Gastrocnemius medialis (tissue), 4 donors: Measurements from ENCODE around the gene MCM3AP.

Source experiments
- POLR2A ChIP-seq, 2 donors: fragments of 450-650 bp; IDR thresholded peaks; one replicate each; pipeline ENCODE4 v1.6.1; 2017; ENCODE audit warnings: antibody characterized with exemption in 2 of 2, mild to moderate bottlenecking in 2 of 2, moderate library complexity in 2 of 2
- TF ChIP-seq, protein P1 (sequence below), 5 experiments: fragments of 450-650 bp in 3 of 5; fragments of 200-600 bp in 2 of 5; sonication (generic) in 2 of 5; IDR thresholded peaks in 4 of 5; conservative IDR thresholded peaks in 1 of 5; 1 replicate in 4 of 5; 2 replicates in 1 of 5; pipeline ENCODE4 v1.5.1; 2016 to 2019; ENCODE audit warnings: antibody characterized with exemption in 5 of 5, mild to moderate bottlenecking in 3 of 5, moderate library complexity in 3 of 5

DNA sequence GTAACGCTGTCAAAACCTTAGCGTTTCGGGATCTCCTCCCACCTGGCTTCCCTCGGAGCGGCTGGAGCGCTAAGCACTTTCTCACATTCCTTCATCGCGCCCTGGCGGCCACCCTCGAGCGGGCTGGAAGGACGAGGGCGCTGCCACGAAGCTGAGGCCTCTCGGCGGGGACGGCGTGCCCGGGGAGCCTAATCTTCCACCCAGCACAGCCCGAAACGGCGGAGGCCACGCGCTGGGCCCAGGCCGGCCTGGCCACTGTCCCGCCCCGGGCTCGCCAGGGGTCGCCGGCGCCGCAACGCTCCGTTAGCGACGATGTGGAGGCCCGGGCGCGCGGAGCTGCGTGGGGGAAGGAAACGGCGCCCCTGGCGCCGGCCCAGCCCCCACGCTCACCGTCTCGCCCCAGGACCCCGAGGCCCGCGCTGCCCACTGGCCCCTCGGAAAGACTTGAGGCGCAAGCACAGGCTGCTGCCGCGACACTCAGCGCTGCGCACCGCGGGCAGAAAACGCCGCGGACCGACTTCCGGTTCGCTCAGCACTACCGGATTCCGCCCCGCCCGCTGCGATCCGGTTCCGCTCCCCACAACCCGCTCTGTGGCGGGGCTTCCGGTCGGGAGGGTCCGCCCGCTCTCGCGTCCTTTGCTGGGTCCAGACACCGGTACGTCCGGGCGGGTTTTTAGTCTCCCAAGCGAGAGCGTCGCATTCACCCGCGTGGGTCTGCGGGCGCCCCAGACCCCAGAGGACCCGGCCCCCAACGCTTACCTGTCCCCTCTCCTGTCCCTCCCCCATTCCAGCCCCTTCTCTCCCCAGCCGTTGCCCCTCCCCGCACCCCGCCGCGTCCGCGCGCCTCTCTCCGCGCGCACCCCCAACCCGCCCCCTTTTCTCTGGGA is 593 bp upstream of the MCM3AP start, which contains the start of gene YBEY:
- peak; percentile 67 to 83 for TF ChIP-seq POLR2A (IDR thresholded peaks at IDR 0.05)
- TF ChIP-seq, protein P1, sequence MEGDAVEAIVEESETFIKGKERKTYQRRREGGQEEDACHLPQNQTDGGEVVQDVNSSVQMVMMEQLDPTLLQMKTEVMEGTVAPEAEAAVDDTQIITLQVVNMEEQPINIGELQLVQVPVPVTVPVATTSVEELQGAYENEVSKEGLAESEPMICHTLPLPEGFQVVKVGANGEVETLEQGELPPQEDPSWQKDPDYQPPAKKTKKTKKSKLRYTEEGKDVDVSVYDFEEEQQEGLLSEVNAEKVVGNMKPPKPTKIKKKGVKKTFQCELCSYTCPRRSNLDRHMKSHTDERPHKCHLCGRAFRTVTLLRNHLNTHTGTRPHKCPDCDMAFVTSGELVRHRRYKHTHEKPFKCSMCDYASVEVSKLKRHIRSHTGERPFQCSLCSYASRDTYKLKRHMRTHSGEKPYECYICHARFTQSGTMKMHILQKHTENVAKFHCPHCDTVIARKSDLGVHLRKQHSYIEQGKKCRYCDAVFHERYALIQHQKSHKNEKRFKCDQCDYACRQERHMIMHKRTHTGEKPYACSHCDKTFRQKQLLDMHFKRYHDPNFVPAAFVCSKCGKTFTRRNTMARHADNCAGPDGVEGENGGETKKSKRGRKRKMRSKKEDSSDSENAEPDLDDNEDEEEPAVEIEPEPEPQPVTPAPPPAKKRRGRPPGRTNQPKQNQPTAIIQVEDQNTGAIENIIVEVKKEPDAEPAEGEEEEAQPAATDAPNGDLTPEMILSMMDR (IDR thresholded peaks at IDR 0.05 in 4 of 5, conservative IDR thresholded peaks at IDR 0.05 in 1 of 5): peak; percentile 17 to 55 (median 49)
